GM19238 (cell line): ENCODE results near the gene FBXL20.
"Not testable (repeated sequence)": the region's sequence is repeated elsewhere in the genome, so short reads cannot be mapped to it uniquely, and the experiment has no call there.

Experiments
- DNase-seq: peaks from one replicate; pipeline ENCODE4 v3.0.0; 2011; ENCODE audit warnings: low spot score; ENCODE audit not compliant: insufficient read length

The FBXL20 gene

GRCh38 chr17:39380144-39380543, 21.3 kb downstream of the FBXL20 start:
- no peak for DNase-seq

- no peak for DNase-seq
Observed at GRCh38 chr17:39376434-39376833, 25.0 kb downstream of the FBXL20 start.

GRCh38 chr17:39367805-39368204, 33.6 kb downstream of the FBXL20 start:
- DNase-seq: not testable (repeated sequence)

GRCh38 chr17:39365872-39366271, 35.6 kb downstream of the FBXL20 start:
- DNase-seq: no peak

- no peak for DNase-seq
Observed at GRCh38 chr17:39365242-39365641, 36.2 kb downstream of the FBXL20 start.

GRCh38 chr17:39364236-39365025, 37.0 kb downstream of the FBXL20 start:
- no peak for DNase-seq

GRCh38 chr17:39361064-39361463, 40.4 kb downstream of the FBXL20 start:
- no peak for DNase-seq

GRCh38 chr17:39360537-39360936, 40.9 kb downstream of the FBXL20 start:
- no peak for DNase-seq

GRCh38 chr17:39359994-39360393, 41.4 kb downstream of the FBXL20 start:
- DNase-seq: no peak

- DNase-seq: no peak
Observed at GRCh38 chr17:39357986-39358385, 43.4 kb downstream of the FBXL20 start.

- DNase-seq: no peak
Observed at GRCh38 chr17:39357488-39357887, 43.9 kb downstream of the FBXL20 start.

- no peak for DNase-seq
Observed at GRCh38 chr17:39352986-39353385, 48.4 kb downstream of the FBXL20 start.

- DNase-seq: no peak
Observed at GRCh38 chr17:39352511-39352910, 48.9 kb downstream of the FBXL20 start.

GRCh38 chr17:39351508-39351907, 49.9 kb downstream of the FBXL20 start:
- DNase-seq: no peak

- DNase-seq: no peak
Observed at GRCh38 chr17:39349246-39349645, 52.2 kb downstream of the FBXL20 start.

GRCh38 chr17:39346863-39347262, 54.6 kb downstream of the FBXL20 start:
- not testable (repeated sequence) for DNase-seq

- DNase-seq: no peak
Observed at GRCh38 chr17:39341541-39341940, 59.9 kb downstream of the FBXL20 start.

GRCh38 chr17:39340731-39341130, 60.7 kb downstream of the FBXL20 start:
- DNase-seq: no peak

GRCh38 chr17:39339272-39339671, 62.2 kb downstream of the FBXL20 start:
- DNase-seq: no peak

- DNase-seq: not testable (repeated sequence)
Observed at GRCh38 chr17:39337649-39338048, 63.8 kb downstream of the FBXL20 start.

GRCh38 chr17:39335704-39336223, 65.7 kb downstream of the FBXL20 start:
- no peak for DNase-seq

- DNase-seq: not testable (repeated sequence)
Observed at GRCh38 chr17:39334008-39334744, 67.2 kb downstream of the FBXL20 start.
